ENCODE results near the gene GOLIM4.
"Not testable (repeated sequence)": the region's sequence is repeated elsewhere in the genome, so short reads cannot be mapped to it uniquely, and the experiment has no call there.

The GOLIM4 gene

DNA sequence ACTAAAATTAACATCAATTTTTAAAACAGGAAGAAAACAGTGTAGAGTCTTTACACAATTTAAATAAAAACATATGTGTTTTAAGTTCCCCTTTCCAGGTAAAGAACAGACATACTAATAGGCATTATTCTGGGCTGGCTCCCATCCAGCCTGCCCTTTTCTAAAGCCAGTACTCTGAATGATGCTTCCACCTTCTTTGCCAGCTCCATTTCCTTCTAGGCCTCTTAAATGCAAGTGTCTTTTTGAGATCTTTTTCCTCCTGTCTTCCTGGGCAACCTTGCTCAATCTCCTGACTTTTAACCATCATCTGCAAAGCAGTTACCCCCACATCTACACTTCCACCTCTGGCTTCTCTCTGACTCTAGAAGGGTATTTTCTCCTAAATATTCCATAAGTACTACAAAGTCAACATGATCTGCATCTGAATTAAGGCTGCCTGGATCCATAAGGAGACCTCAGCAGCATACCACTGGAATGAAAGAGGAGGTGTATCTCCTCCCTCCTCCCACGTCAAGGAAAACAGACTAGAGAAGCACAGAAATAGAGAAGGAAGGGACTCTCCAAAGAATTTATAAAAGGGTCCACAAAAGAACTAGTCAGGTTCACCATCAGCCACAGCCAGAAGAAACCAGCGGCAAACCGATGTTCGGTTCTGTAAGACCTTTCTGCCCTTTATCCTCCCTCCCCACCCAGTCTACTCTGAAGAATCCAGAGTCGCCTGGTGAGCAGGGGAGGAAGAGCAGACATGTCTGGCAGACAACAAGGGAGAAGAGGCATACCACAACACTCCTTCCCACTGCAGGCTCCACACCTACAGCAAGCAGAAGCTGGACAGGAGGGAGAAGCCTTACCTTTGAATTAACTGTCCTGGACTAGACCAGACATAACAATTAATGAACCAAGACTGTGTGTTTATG is 47.1 kb downstream of the GOLIM4 start:
- DNase-seq (ENCODE audit: low spot score), result no peak

DNA sequence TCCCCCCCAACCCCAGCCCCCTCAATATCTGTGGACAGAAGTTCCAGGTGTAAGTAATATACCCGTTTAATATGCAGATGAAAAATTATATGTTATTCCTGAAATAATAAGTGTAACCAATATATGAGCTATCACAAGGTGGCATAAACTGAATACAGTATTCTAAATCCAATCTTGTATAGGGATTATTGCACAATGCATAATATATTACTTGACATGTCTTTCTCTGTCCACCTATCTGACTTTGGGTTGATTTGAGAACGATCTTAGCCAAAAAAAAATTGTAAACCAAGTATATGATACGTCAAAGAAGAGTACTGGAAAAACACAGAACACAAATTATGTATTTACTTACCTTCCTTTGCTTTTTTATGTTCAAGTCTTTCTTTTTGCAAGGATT is 47.8 kb downstream of the GOLIM4 start:
- no peak for DNase-seq (ENCODE audit: low spot score)

DNA sequence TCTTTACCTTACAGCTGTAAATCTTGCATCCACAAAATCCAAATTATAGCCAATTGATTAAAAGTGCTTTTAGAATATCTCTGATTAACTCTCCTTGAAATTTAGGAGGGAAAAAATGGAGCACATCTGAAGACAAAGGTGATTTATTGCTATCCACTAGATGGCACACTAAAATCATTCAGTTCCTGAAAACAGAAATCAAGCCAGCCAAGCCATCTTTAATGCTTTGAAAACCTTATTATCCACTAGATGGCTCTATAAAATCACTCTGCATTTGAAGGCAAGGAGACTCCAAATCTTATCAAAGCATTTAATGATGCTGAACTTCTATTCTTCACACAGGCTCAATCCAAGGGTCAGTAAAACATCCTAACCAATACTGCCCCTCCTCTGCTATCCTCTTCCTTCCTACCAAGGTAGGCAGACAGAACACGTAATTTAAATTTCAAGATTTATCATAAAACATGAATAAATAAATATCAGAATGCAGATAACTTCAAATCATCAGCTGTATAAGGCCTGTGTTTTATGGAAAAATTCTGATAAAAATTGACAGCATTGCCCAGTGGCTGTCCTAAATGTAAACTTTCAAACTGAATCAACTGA is 48.4 kb downstream of the GOLIM4 start:
- DNase-seq (ENCODE audit: low spot score), result peak; percentile 85

DNA sequence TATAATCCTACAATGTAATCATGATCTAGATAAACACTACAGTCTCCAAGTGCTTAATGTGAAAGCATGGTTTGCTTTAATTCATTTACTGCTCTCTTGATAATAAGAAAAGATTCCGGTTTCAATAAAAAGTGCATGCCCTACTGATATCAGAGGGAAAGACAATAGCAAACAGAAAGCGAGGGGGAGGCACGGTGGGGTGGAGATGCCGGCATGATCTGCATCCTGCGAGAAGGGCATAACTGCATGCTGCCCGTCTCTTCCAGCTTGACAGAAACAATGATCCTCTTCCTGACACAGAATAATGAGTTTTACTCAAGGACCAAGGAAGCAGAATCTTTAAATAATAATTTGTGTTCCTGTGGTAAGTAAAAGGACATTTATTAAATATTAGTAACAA is 51.7 kb downstream of the GOLIM4 start:
- no peak for DNase-seq (ENCODE audit: low spot score)

GRCh38 chr3:168040607-168041208 is 55.0 kb downstream of the GOLIM4 start:
- peak; percentile 52 for DNase-seq (ENCODE audit: low spot score)

- DNase-seq (ENCODE audit: low spot score), result no peak
These were observed 58.7 kb downstream of the GOLIM4 start for GRCh38 chr3:168037020-168037419.

- no peak for DNase-seq (ENCODE audit: low spot score)
These were observed 59.1 kb downstream of the GOLIM4 start for GRCh38 chr3:168036619-168037018.

DNA sequence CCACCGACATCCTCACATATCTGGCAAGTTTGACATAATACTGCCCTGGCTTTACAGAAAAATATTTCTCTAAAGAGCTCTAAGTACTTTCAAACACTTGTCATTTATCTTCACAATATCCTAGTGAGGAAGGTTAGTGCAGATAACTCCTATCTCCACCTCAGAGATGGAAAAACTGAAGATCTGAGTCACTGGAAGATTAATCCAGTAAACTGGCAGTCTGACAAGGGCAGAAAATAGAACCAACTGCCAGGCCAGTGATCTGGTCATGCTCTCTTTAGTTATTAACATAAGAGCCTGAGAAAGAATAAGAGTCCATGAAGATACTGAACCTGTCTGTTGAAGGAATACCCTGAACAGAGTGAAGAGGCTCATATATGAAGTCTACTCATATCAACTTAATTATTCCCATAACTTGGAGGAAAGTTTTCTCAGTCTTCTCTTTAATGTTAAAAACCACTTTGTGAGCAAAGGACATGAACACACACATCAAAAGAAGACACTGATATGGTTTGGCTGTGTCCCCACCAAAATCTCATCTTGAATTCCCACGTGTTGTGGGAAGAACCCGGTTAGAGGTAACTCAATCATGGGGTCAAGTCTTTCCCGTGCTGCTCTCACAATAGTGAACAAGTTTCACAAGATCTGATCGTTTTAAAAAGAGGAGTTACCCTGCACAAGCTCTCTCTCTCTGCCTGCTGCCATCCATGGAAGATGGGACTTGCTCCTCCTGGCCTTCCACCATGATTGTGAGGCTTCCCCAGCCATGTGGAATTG is 61.4 kb downstream of the GOLIM4 start:
- no peak for DNase-seq (ENCODE audit: low spot score)

DNA sequence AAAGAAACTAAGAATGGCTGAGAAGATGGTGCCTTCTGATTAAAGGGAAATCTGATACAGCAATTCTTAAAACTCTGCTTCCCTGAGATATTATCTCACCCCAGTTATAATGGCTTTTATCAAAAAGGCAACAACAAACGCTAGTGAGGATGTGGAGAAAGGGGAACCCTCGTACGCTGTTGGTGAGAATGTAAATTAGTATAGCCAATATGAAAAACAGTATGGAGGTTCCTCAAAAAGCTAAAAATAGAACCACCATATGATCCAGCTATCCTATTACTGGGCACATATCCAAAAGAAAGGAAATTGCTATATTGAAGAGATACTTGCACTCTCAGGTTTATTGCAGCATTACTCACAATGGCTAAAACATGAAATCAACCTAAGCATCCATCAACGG is 65.1 kb downstream of the GOLIM4 start:
- no peak for DNase-seq (ENCODE audit: low spot score)

DNA sequence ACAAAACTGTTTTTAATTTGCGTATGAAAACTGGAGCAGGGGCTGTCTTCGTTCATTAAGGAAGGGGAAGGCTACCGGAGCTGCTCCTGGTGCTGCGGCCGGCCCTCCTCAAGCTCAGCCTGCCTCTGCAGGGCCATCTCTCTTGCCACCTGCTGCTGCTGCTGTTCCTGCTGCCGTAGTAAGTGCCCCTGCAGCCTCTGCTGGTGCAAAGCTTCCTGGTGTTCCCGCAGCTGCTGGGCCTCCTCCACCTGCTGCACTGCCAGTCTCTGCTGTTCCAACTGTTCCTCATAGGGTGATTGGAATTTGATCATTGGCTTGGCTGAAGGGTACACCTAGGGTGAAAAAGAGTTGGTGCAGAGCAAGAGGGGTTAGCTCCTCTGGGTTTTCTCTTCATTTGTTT is 66.0 kb downstream of the GOLIM4 start:
- no peak for DNase-seq (ENCODE audit: low spot score)

- no peak for DNase-seq (ENCODE audit: low spot score)
These were observed 67.6 kb downstream of the GOLIM4 start for GRCh38 chr3:168028086-168028485.

DNA sequence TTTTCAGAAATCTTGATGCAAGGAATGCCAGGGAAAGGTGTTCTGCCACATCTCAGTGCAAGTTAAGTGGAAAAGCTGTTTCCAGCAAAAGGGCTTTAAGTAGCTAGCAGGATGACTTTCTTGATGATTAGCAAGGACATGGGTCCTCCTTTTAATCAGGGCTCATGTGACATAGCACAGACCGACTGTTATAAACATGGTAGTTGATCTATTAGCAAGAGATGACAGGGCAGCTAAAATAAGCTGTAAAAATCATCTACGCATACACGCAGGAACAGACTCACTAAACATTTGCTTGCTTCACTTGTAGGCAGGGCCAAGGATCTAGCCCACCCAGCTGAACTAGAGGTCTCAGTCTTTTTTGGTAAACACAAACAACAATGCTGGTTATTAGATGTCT is 69.0 kb downstream of the GOLIM4 start:
- no peak for DNase-seq (ENCODE audit: low spot score)

GRCh38 chr3:168025076-168025475 is 70.6 kb downstream of the GOLIM4 start:
- no peak for DNase-seq (ENCODE audit: low spot score)

DNA sequence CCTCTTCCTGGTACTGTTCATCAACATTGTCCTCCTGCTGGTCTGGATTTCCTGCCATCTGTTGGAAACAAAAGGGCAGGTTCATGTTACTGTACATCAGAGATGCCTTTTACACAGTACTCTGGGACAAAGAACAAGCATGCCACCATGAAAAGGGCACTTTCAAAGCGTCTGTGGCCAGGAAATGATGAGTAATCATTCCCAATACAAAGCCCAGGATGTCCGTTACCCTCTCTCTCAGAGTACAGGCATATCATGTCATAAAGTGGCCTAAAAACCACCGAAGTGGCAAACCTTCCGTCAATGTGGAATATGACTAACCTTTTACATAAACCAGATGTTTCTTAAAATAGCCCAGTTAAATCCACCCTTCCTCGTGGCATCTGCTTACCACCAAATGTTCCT is 71.2 kb downstream of the GOLIM4 start:
- no peak for DNase-seq (ENCODE audit: low spot score)

- no peak for DNase-seq (ENCODE audit: low spot score)
These were observed 73.8 kb downstream of the GOLIM4 start for GRCh38 chr3:168021737-168022450.

GRCh38 chr3:168011280-168011679 is 84.4 kb downstream of the GOLIM4 start:
- DNase-seq (ENCODE audit: low spot score), result not testable (repeated sequence)

DNA sequence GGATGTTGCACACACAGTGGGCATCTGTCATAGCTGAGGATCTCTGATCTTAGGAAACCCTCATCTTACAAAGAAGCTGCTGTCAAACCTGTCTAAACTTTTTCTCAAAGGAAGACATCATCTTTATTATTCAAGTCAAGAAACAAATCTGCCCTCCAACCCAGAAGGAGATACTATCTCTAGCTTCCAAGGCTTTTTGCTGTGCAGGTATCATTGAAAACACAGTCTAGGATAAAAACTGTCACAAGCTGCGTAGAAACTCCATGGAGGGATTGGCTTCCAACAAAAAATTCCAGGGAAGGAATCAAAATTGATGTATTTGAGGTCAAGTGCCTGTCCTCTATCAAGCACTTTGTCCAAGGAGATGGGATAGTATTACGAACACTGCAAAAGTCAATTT is 89.1 kb downstream of the GOLIM4 start:
- DNase-seq (ENCODE audit: low spot score), result no peak

DNA sequence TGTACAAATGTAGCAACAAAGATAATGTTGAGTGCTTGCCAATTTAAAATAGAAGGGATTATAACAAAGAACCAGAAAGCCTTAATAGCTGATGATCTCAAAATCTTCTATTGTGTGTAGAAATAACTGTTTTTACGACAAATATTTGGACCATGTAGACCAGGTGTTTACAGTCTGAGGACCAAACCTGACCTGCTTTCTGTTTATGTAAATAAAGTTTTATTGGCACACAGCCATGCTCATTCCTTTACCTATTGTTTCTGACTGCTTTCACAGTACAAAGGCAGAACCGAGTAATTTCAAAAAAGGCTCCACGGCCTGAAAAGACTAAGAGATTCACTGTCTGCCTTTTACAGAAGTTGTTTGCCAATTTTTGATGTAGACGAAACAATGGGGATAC is 91.8 kb downstream of the GOLIM4 start:
- no peak for DNase-seq (ENCODE audit: low spot score)

DNA sequence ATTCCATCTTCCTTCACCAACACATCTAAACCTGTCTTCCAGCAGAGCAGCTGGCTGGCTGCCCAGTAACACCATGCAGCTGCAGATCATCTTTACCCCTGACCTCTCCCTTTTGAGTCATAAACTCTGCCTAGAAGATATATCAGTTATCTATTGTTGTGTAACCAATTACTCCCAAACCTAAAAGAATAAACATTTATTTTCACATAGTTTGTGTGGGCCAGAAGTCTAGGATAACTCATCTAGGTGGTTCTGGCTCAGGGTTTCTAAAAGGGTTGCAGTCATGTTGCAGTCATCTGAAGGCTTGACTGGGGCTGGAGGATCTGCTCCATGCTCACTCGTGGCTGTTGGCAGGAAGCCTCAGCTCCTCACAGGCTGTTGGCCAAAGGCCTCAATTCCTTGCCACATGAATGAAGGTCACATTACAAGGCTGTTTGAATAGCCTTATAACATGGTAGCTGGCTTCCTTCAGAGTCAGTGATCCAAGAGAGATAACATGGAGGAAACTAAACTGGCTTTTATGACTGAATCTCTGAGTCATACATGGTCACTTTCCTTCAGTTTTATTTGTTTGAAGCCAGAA is 92.8 kb downstream of the GOLIM4 start:
- DNase-seq (ENCODE audit: low spot score), result no peak

DNA sequence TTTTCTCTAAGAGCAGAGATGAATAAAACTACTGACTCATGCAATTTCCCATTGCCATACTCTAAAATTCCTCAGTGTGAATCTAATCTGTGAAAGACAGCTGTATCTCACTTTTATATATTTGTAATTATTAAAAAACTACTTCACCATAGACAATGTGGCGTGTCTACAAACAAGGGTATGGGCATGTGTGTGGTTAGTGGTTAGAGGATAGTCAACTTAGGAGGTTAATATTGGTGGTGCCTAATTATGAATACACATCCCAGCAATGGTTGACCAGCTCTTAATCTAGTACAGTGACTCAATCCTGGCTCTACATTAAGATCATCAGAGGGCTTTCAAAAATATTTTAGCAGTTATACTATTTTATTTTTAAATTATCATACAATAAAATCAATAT is 94.5 kb downstream of the GOLIM4 start:
- no peak for DNase-seq (ENCODE audit: low spot score)

DNA sequence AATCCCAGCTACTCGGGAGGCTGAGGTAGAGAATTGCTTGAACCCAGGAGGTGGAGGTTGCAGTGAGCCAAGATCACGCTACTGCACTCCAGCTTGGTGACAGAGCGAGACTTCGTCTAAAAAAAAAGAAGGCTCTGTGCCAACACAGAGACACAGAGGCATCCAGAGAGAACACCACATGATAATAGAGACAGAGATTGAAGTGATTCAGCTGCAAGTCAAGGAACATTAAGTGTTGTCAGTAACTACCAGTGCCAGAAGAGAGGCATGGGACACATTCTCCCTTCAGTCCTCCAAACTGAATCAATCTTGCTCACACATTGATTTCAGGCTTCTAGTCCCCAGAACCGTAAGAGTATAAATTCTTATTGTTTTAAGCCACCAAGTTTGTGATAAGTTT is 97.5 kb downstream of the GOLIM4 start:
- DNase-seq (ENCODE audit: low spot score), result no peak

Measured in SK-N-DZ (cell line).